GM23338 (cell line): ENCODE results near the gene AFF1. TPM values are rescaled to one million over a fixed set of nuclear protein-coding genes. Genes with fewer than 3 reads are reported as not detected.

ENCODE experiments used
- ATAC-seq: fragments of 200-7000 bp; cut with Tn5 transposase; 3 replicates; pipeline ENCODE4 v1.9.1; 2020
- DNase-seq: peaks from one replicate; pipeline ENCODE4 v3.0.0-alpha.2; 2015; ENCODE audit warnings: low spot score
- H2AFZ ChIP-seq: fragments of 200-600 bp; sonication (generic); 2 replicates; pipeline ENCODE4 v1.8.0; 2016; ENCODE audit warnings: antibody characterized with exemption, mild to moderate bottlenecking, moderate library complexity
- H3F3A ChIP-seq: fragments of 200-600 bp; sonication (generic); replicated peaks from 2 replicates; pipeline ENCODE4 v1.8.0; 2017; ENCODE audit warnings: antibody characterized with exemption, mixed run types, low read depth
- H3K27ac ChIP-seq: fragments of 200-600 bp; sonication (generic); 2 replicates; pipeline ENCODE4 v1.6.1; 2016; ENCODE audit warnings: low read depth
- H3K27me3 ChIP-seq: fragments of 200-600 bp; sonication (generic); 2 replicates; pipeline ENCODE4 v1.8.0; 2016; ENCODE audit warnings: mild to moderate bottlenecking, mixed run types, moderate library complexity; ENCODE audit not compliant: insufficient read depth
- H3K36me3 ChIP-seq: fragments of 200-600 bp; sonication (generic); 2 replicates; pipeline ENCODE4 v1.8.0; 2016; ENCODE audit warnings: mild to moderate bottlenecking; ENCODE audit not compliant: insufficient read depth
- H3K4me1 ChIP-seq: fragments of 200-600 bp; sonication (generic); 2 replicates; pipeline ENCODE4 v1.8.0; 2016; ENCODE audit warnings: mild to moderate bottlenecking, moderate library complexity; ENCODE audit not compliant: insufficient read depth
- H3K4me2 ChIP-seq: fragments of 200-600 bp; sonication (generic); 2 replicates; pipeline ENCODE4 v1.7.1; 2017; ENCODE audit warnings: mixed run types
- H3K4me3 ChIP-seq: fragments of 200-600 bp; sonication (generic); 2 replicates; pipeline ENCODE4 v1.6.1; 2016; ENCODE audit warnings: mixed run types
- H3K79me2 ChIP-seq: fragments of 200-600 bp; sonication (generic); replicated peaks from 2 replicates; pipeline ENCODE4 v1.8.0; 2017; ENCODE audit warnings: mild to moderate bottlenecking; ENCODE audit not compliant: insufficient read depth
- H3K9me2 ChIP-seq: fragments of 200-600 bp; sonication (generic); 2 replicates; pipeline ENCODE4 v1.8.0; 2017; ENCODE audit not compliant: insufficient read depth
- H4K20me1 ChIP-seq: fragments of 200-600 bp; sonication (generic); replicated peaks from 2 replicates; pipeline ENCODE4 v1.8.0; 2017; ENCODE audit warnings: mild to moderate bottlenecking; ENCODE audit not compliant: insufficient read depth
- H3K27ac Mint-ChIP-seq: 2 replicates; pipeline ENCODE4 v1.8.0; 2020; ENCODE audit warnings: inconsistent platforms, mild to moderate bottlenecking, moderate library complexity, mixed read lengths
- H3K27me3 Mint-ChIP-seq: 3 replicates; pipeline ENCODE4 v1.8.0; 2022; ENCODE audit warnings: low read depth, mild to moderate bottlenecking, moderate library complexity, mixed read lengths, inconsistent platforms; ENCODE audit not compliant: insufficient read depth, poor library complexity
- H3K36me3 Mint-ChIP-seq: 3 replicates; pipeline ENCODE4 v1.8.0; 2021; ENCODE audit warnings: low read depth, mild to moderate bottlenecking, inconsistent platforms, moderate library complexity, mixed read lengths
- H3K4me1 Mint-ChIP-seq: 3 replicates; pipeline ENCODE4 v1.8.0; 2020; ENCODE audit warnings: mild to moderate bottlenecking, inconsistent platforms, mixed read lengths
- H3K4me3 Mint-ChIP-seq: 3 replicates; pipeline ENCODE4 v1.8.0; 2021; ENCODE audit warnings: moderate library complexity, mild to moderate bottlenecking, inconsistent platforms, mixed read lengths
- H3K9me3 Mint-ChIP-seq: 3 replicates; pipeline ENCODE4 v1.8.0; 2020; ENCODE audit warnings: moderate library complexity, mild to moderate bottlenecking, inconsistent platforms, mixed read lengths
- CREB1 ChIP-seq: fragments of 250-450 bp; sonication (Bioruptor Pico); IDR thresholded peaks from 2 replicates; pipeline ENCODE4 v1.5.0; 2020; ENCODE audit warnings: low read depth, mild to moderate bottlenecking, moderate library complexity
- ETS1 ChIP-seq: IDR thresholded peaks from 2 replicates; pipeline ENCODE4 v1.6.1; 2016; ENCODE audit warnings: antibody characterized with exemption
- EZH2 ChIP-seq: fragments of 200-600 bp; sonication (generic); IDR thresholded peaks from one replicate; pipeline ENCODE4 v1.8.0; 2017; ENCODE audit warnings: antibody characterized with exemption, mild to moderate bottlenecking, low read depth; ENCODE audit not compliant: unreplicated experiment
- EZH2phosphoT487 ChIP-seq: fragments of 200-600 bp; sonication (generic); IDR thresholded peaks from one replicate; pipeline ENCODE4 v1.8.1; 2018; ENCODE audit warnings: antibody characterized with exemption; ENCODE audit not compliant: unreplicated experiment
- JUNB ChIP-seq: IDR thresholded peaks from one replicate; pipeline ENCODE4 v1.6.1; 2016; ENCODE audit warnings: antibody characterized with exemption; ENCODE audit not compliant: unreplicated experiment
- NANOG ChIP-seq: IDR thresholded peaks from 2 replicates; pipeline ENCODE4 v1.6.1; 2016; ENCODE audit warnings: antibody characterized with exemption, borderline replicate concordance
- POLR2AphosphoS5 ChIP-seq: IDR thresholded peaks from 2 replicates; pipeline ENCODE4 v1.6.1; 2016; ENCODE audit warnings: antibody characterized with exemption, low read depth
- ZNF331 ChIP-seq: fragments of 250-450 bp; sonication (Bioruptor Pico); IDR thresholded peaks from 2 replicates; pipeline ENCODE4 v1.5.0; 2020; ENCODE audit warnings: low read depth, mild to moderate bottlenecking, moderate library complexity
- ZNF462 ChIP-seq: fragments of 250-450 bp; sonication (Bioruptor Pico); IDR thresholded peaks from 2 replicates; pipeline ENCODE4 v1.5.0; 2020; ENCODE audit warnings: mild to moderate bottlenecking, moderate library complexity
- polyA plus RNA-seq: library from polyadenylated mRNA; unstranded; fragments of >200 nt; fragmentation: Nextera tagmentation; extraction: Ambion mirVana; gene quantifications from 2 replicates; pipeline ENCODE4 v1.2.1, GENCODE V29; 2016
- total RNA-seq: library from RNA; depleted of rRNA; stranded (reverse); fragments of >200 nt; shearing (Covaris generic); gene quantifications from 2 replicates; pipeline ENCODE4 v1.2.3, GENCODE V29; 2014

The AFF1 gene
- total and polyA plus RNA-seq, 2 experiments from 2014 or later, result 42.6 to 67.2 TPM

DNA sequence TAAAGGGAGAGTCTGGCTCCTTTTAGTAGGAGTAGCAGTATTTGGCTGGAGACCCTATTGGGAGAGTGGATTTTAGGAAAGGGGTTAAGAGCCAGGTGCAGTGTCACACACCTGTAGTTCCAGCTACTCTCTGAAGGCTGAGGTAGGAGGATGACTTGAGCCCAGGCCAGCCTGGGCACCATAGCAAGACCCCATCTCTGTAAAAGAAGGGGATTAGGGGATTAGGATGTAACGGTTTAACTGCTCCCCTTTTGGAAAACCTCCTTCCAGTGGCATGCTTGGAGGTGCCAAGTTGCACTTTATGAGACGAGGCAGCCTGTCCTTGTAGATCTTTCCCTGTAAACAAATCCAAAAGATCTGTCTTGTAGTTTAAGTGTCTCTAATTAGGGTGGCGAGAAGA is 145.7 kb downstream of the AFF1 start (continued):
- TF ChIP-seq ZNF462 (CRISPR knock-in tag), result no peak
- TF ChIP-seq EZH2, result no peak
- TF ChIP-seq NANOG, result no peak
- TF ChIP-seq ZNF331, result no peak
- no peak for TF ChIP-seq ETS1
- no peak for TF ChIP-seq POLR2AphosphoS5
- TF ChIP-seq EZH2phosphoT487, result no peak
- no peak for TF ChIP-seq JUNB

- no peak overlapping the region for H3K4me3 Mint-ChIP-seq
- H3K27me3 Mint-ChIP-seq, result peaks cover 1% of the 10 kb centered on the region
- Histone ChIP-seq H3K27me3 (no peaks in the 10 kb centered on the region), H3K36me3 (no peaks in the 10 kb centered on the region), H3K4me1 (peaks cover 22% of the 10 kb centered on the region), H3K9me2 (no peaks in the 10 kb centered on the region), H3F3A (no peaks in the 10 kb centered on the region), H4K20me1 (peaks cover 3% of the 10 kb centered on the region; the same call in 1 of the 2 replicates), H2AFZ (no peak overlapping the region), H3K27ac (no peak overlapping the region), H3K79me2 (peaks cover 58% of the 10 kb centered on the region), H3K4me2 (no peak overlapping the region), H3K4me3 (no peak overlapping the region)
- DNase-seq (no peak), ATAC-seq (no peak)
- no peak overlapping the region for H3K27ac Mint-ChIP-seq
- H3K4me1 Mint-ChIP-seq, result peaks cover 18% of the 10 kb centered on the region
- peaks cover 5% of the 10 kb centered on the region; the same call in 1 of the 3 replicates for H3K36me3 Mint-ChIP-seq
- H3K9me3 Mint-ChIP-seq, result no peaks in the 10 kb centered on the region
- TF ChIP-seq JUNB (no peak), CREB1 (no peak), POLR2AphosphoS5 (no peak), ETS1 (no peak), NANOG (no peak), EZH2 (no peak)
Measured at GRCh38 chr4:87081826-87082225, 147.0 kb downstream of the AFF1 start.
